ENCODE results near the gene GMIP. TPM values are rescaled to one million over a fixed set of nuclear protein-coding genes. Genes with fewer than 3 reads are reported as not detected.

Gene GMIP
- total and polyA plus RNA-seq, 5 donors = 2.3 to 6.3 (median 5.0) TPM

DNA sequence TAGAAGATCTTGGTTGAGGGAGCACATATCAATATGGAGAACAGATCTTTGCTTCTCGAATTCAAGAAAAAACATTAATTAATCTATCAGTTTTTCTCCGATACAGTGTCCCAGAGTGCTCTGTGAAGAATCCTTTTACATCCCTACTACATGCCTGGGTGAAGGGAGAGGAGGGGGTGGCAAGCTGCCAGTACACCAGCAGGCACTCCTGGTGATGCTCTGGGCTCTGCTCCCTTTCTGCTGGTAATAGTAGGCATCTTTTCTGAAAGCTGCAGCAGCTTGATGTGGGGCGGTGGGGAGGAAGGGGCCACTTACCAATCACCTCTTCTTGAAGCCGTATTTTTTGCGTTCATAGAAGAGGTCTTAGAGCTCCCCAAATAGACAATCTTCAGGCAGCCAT lies 55.7 kb downstream of the GMIP start:
- ATAC-seq = no peak
- H3K4me1 ChIP-seq (ENCODE audit: control insufficient read depth, insufficient read depth, low read length) = peaks cover 6% of the 10 kb centered on the region
- no peaks in the 10 kb centered on the region for H3K27me3 ChIP-seq (ENCODE audit: control insufficient read depth, insufficient read depth)

DNA sequence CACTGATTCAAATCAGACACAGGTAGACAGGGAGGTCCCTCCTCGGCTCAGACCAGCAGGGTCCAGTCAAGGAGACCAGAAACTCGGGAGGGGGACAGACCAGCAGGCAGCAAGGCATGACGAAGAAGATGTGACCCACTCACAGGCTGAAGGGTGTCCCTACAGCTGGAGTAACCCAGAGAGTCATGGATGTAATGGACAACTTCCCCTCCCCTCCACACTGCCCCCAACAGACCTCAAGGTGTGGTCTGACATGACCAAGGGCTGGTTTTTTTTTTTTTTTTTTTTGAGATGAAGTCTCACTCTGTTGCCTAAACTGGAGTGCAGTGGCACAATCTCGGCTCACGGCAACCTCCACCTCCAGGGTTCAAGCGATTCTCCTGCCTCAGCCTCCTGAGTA lies 59.1 kb downstream of the GMIP start:
- ATAC-seq (no peak), DNase-seq (no peak)
- no peaks in the 10 kb centered on the region for H3K4me1 ChIP-seq (ENCODE audit: control insufficient read depth, insufficient read depth, low read length)
- H3K27ac ChIP-seq (ENCODE audit: low read length) = no peak overlapping the region
- WGBS = 89% methylated on average over 6 of the region's 6 CpGs
- H3K27me3 ChIP-seq (ENCODE audit: control insufficient read depth, insufficient read depth) = no peaks in the 10 kb centered on the region
- H3K9me3 ChIP-seq (ENCODE audit: control insufficient read depth, low read length) = no peaks in the 10 kb centered on the region
- intact Hi-C loops (cut with DNase I) = no loop called here
- no peak overlapping the region for H3K4me3 ChIP-seq (ENCODE audit: low read length)

More for the DNA sequence above, 55.7 kb downstream of the GMIP start:
- H3K9me3 ChIP-seq (ENCODE audit: control insufficient read depth, low read length) = no peaks in the 10 kb centered on the region
- no peak for DNase-seq
- no peak overlapping the region for H3K27ac ChIP-seq (ENCODE audit: low read length)
- 94% methylated on average over 5 of the region's 5 CpGs for WGBS
- intact Hi-C loops (cut with DNase I) = no loop called here
- H3K4me3 ChIP-seq (ENCODE audit: low read length) = no peak overlapping the region

- no peak for DNase-seq
- H3K27me3 ChIP-seq (ENCODE audit: control insufficient read depth, insufficient read depth) = no peaks in the 10 kb centered on the region
- no peaks in the 10 kb centered on the region for H3K9me3 ChIP-seq (ENCODE audit: control insufficient read depth, low read length)
- no peak for ATAC-seq
- intact Hi-C loops (cut with DNase I) = no loop called here
- H3K27ac ChIP-seq (ENCODE audit: low read length) = no peak overlapping the region
- H3K4me1 ChIP-seq (ENCODE audit: control insufficient read depth, insufficient read depth, low read length) = no peaks in the 10 kb centered on the region
- H3K4me3 ChIP-seq (ENCODE audit: low read length) = no peak overlapping the region
- 82% methylated on average over 6 of the region's 6 CpGs for WGBS
Measured at GRCh38 chr19:19582471-19582870, 61.0 kb downstream of the GMIP start.

GRCh38 chr19:19581391-19581790 lies 62.1 kb downstream of the GMIP start:
- ATAC-seq = peak; percentile 12 to 69
- 76% methylated on average over 13 of the region's 13 CpGs for WGBS

GRCh38 chr19:19580418-19580817 lies 63.0 kb downstream of the GMIP start:
- 88% methylated on average over 4 of the region's 4 CpGs for WGBS
- Histone ChIP-seq H3K9me3 (ENCODE audit: control insufficient read depth, low read length) (no peaks in the 10 kb centered on the region), H3K27me3 (ENCODE audit: control insufficient read depth, insufficient read depth) (no peaks in the 10 kb centered on the region), H3K4me3 (ENCODE audit: low read length) (no peak overlapping the region), H3K4me1 (ENCODE audit: control insufficient read depth, insufficient read depth, low read length) (no peaks in the 10 kb centered on the region), H3K27ac (ENCODE audit: low read length) (no peak overlapping the region)
- no peak for DNase-seq
- no peak for ATAC-seq
- intact Hi-C loops (cut with DNase I) = no loop called here

More at GRCh38 chr19:19581391-19581790, 62.1 kb downstream of the GMIP start:
- no peak for DNase-seq
- intact Hi-C loops (cut with DNase I) = no loop called here
- Histone ChIP-seq H3K4me1 (ENCODE audit: control insufficient read depth, insufficient read depth, low read length) (no peaks in the 10 kb centered on the region), H3K4me3 (ENCODE audit: low read length) (no peak overlapping the region), H3K9me3 (ENCODE audit: control insufficient read depth, low read length) (no peaks in the 10 kb centered on the region), H3K27ac (ENCODE audit: low read length) (no peak overlapping the region), H3K27me3 (ENCODE audit: control insufficient read depth, insufficient read depth) (no peaks in the 10 kb centered on the region)

DNA sequence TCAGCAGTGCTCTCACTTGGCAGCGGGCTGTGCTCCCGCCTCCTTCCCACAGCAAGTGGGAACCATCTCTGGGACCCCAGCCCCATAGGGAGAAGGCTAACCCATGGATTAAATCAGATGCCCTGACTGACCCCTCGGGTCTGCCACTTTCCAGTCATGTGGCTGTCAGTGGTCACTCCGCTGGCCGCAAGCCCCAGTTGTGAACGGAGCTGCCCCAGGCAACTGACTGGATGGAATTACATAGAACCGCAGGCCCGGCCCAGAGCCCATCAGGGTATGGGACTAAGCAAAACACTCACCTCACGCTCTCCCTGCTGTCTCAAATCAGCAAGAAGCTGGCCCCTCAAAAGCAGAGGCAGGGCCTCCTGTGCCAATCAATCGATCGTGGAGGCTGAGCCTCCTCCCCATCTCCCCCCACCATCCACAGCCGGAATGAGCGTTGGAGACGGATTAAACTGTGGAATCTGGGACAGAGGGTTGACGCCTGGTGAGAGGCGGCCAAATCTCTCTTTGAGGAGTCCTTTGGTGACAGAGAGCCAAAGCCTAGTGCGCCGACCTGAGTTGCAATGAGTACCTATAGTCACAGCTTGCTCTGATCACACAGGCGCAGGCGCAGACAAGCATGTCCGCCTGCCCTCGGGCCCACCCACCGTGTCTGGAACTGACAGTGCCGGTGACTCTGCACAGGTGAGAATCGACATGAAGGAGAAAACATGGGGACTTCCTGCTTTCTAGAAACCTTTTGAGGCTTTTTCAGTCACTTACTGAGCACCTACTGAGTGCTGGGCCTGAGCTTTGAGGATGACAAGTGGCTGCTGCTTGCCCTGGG lies 63.7 kb downstream of the GMIP start:
- 87% methylated on average over 25 of the region's 25 CpGs for WGBS
- Histone ChIP-seq H3K9me3 (ENCODE audit: control insufficient read depth, low read length) (no peaks in the 10 kb centered on the region), H3K27ac (ENCODE audit: low read length) (no peak overlapping the region), H3K4me3 (ENCODE audit: low read length) (no peak overlapping the region), H3K27me3 (ENCODE audit: control insufficient read depth, insufficient read depth) (no peaks in the 10 kb centered on the region), H3K4me1 (ENCODE audit: control insufficient read depth, insufficient read depth, low read length) (no peaks in the 10 kb centered on the region)
- ATAC-seq (no peak), DNase-seq (no peak)
- intact Hi-C loops (cut with DNase I) = no loop called here

Other genes with a start within 250 kb of the GMIP start
- gene GATAD2A, start 238.0 kb downstream of the GMIP start, total RNA-seq = 10 to 100 TPM; 31.4 to 53.9 (median 36.0) TPM
- gene GATAD2A, start 238.0 kb downstream of the GMIP start, polyA plus RNA-seq = 12.2 TPM
- under 1 TPM; 0.28 to 0.97 (median 0.82) TPM for gene TSSK6, start 128.1 kb downstream of the GMIP start, total RNA-seq
- 0.77 TPM for gene TSSK6, start 128.1 kb downstream of the GMIP start, polyA plus RNA-seq
- gene NDUFA13, start 127.4 kb downstream of the GMIP start, total RNA-seq = 1,000 to 10,000 TPM in 1 of 4 donors, 100 to 1,000 TPM in 3; 785 to 1,013 (median 850) TPM
- gene NDUFA13, start 127.4 kb downstream of the GMIP start, polyA plus RNA-seq = 1,226 TPM
- gene YJEFN3, start 114.7 kb downstream of the GMIP start, total RNA-seq = 1 to 10 TPM; 1.3 to 4.3 (median 1.6) TPM
- 2.9 TPM for gene YJEFN3, start 114.7 kb downstream of the GMIP start, polyA plus RNA-seq
- under 1 TPM; 0.08 to 0.39 (median 0.22) TPM for gene CILP2, start 105.4 kb downstream of the GMIP start, total RNA-seq
- gene CILP2, start 105.4 kb downstream of the GMIP start, polyA plus RNA-seq = 0.05 TPM
- under 1 TPM in 1 of 4 donors, not detected in 3; 0.56 TPM for gene PBX4, start 25.0 kb downstream of the GMIP start, total RNA-seq
- 0.36 TPM for gene PBX4, start 25.0 kb downstream of the GMIP start, polyA plus RNA-seq
- gene LPAR2, start 15.4 kb downstream of the GMIP start, total RNA-seq = 1 to 10 TPM in 2 of 4 donors, under 1 TPM in 2; 0.57 to 3.0 (median 1.2) TPM
- gene LPAR2, start 15.4 kb downstream of the GMIP start, polyA plus RNA-seq = 1.1 TPM
- 10 to 100 TPM; 21.7 to 28.0 (median 23.6) TPM for gene ATP13A1, start 20.0 kb upstream of the GMIP start, total RNA-seq
- gene ATP13A1, start 20.0 kb upstream of the GMIP start, polyA plus RNA-seq = 16.7 TPM
- gene ZNF101, start 25.2 kb upstream of the GMIP start, total RNA-seq = 1 to 10 TPM; 3.1 to 5.9 (median 5.0) TPM
- gene ZNF101, start 25.2 kb upstream of the GMIP start, polyA plus RNA-seq = 3.1 TPM
- gene ZNF14, start 89.5 kb upstream of the GMIP start, total RNA-seq = 1 to 10 TPM; 4.4 to 5.8 (median 5.3) TPM
- gene ZNF14, start 89.5 kb upstream of the GMIP start, polyA plus RNA-seq = 3.5 TPM
- 10 to 100 TPM; 13.6 to 17.4 (median 15.1) TPM for gene ZNF506, start 178.1 kb upstream of the GMIP start, total RNA-seq
- 6.6 TPM for gene ZNF506, start 178.1 kb upstream of the GMIP start, polyA plus RNA-seq
- gene ZNF253, start 222.2 kb upstream of the GMIP start, total RNA-seq = 1 to 10 TPM; 7.5 to 8.9 (median 8.6) TPM
- 5.4 TPM for gene ZNF253, start 222.2 kb upstream of the GMIP start, polyA plus RNA-seq